Kidney (tissue), 14 donors: Measurements from ENCODE around the gene C16orf86. TPM values are rescaled to one million over a fixed set of nuclear protein-coding genes. Genes with fewer than 3 reads are reported as not detected.

Experiments
- DNase-seq, 5 donors: peaks; one replicate each; pipeline ENCODE4 v3.0.0-alpha.2; 2013 to 2020
- FAIRE-seq: peaks from 2 replicates; lab custom pipeline; 2012; peaks lifted over from hg19 to GRCh38; lab: Jason Lieb, UNC
- H3K27ac ChIP-seq, 2 donors: one replicate each; pipeline ENCODE4 v1.7.0; 2013; ENCODE audit warnings: low read depth in 2 of 2, low read length in 2 of 2, inconsistent platforms in 1 of 2
- H3K27me3 ChIP-seq: one replicate; pipeline ENCODE4 v1.7.1; 2013; ENCODE audit warnings: low read length, inconsistent platforms; ENCODE audit not compliant: control insufficient read depth, insufficient read depth
- H3K36me3 ChIP-seq, 3 donors: one replicate each; pipeline versions ENCODE4 v1.7.0 to v1.7.1; 2013; ENCODE audit warnings: low read length in 3 of 3, control low read depth in 1 of 3, inconsistent platforms in 1 of 3; ENCODE audit not compliant: insufficient read depth in 3 of 3, control insufficient read depth in 2 of 3
- H3K4me1 ChIP-seq, 3 donors: one replicate each; pipeline versions ENCODE4 v1.7.0 to v1.7.1; 2013; ENCODE audit warnings: low read length in 3 of 3, inconsistent platforms in 1 of 3, low read depth in 1 of 3; ENCODE audit not compliant: control insufficient read depth in 2 of 3, insufficient read depth in 2 of 3
- H3K4me3 ChIP-seq, 3 donors: one replicate each; pipeline versions ENCODE4 v1.7.0 to v1.8.1; 2013; ENCODE audit warnings: low read length in 3 of 3, control low read depth in 1 of 3, inconsistent platforms in 1 of 3
- H3K9ac ChIP-seq, 3 donors: one replicate each; pipeline versions ENCODE4 v1.7.0 to v1.7.1; 2013; ENCODE audit warnings: low read length in 3 of 3, control low read depth in 1 of 3, inconsistent platforms in 1 of 3
- H3K9me3 ChIP-seq, 3 donors: one replicate each; pipeline versions ENCODE4 v1.7.0 to v1.7.1; 2013; ENCODE audit warnings: low read length in 3 of 3, control low read depth in 1 of 3, inconsistent platforms in 1 of 3; ENCODE audit not compliant: control insufficient read depth in 2 of 3, insufficient read depth in 1 of 3
- CTCF ChIP-seq: IDR thresholded peaks from 3 replicates; pipeline ENCODE4 v1.5.1; 2012; ENCODE audit warnings: mild to moderate bottlenecking, moderate library complexity, borderline replicate concordance; ENCODE audit not compliant: insufficient read depth; ENCODE audit errors: extremely low read depth
- intact Hi-C: fragments of 100-400 bp; cut with DNase I; formaldehyde crosslinking; loops from one replicate; pipeline ENCODE4 v1.11.1; 2022
- polyA plus RNA-seq: library from polyadenylated mRNA; stranded (reverse); fragments of 350-450 nt; fragmentation: Illumina TruSeq; extraction: RNeasy Lipid Tissue Mini Kit (QIAGEN cat#74804); gene quantifications from one replicate; pipeline ENCODE4 v1.2.3, GENCODE V29; 2014; ENCODE audit warnings: low read depth, low replicate concordance; ENCODE audit not compliant: insufficient read depth
- total RNA-seq: library from RNA; stranded (reverse); fragmentation: NEBNext Ultra II Directional; extraction: Animal tissue kit (Norgen Biotek cat#: 25700); gene quantifications from one replicate; pipeline ENCODE4 v1.2.1, GENCODE V29; 2021
- donor health status: control.
- donor health status: control.
- donor health status: control.
- donor health status: control.
- donor health status: control.
- donor health status: DM: yes; HTN: yes; CAD: no.
- donor health status: Normal renal cell carcinoma (clear cell type).

The C16orf86 gene
- total and polyA plus RNA-seq, 2 donors from 2014 or later, result 6.6 to 11.2 TPM

GRCh38 chr16:67647681-67648080 is 18.9 kb upstream of the C16orf86 start:
- Histone ChIP-seq H3K36me3 (no peaks in the 10 kb centered on the region), H3K9me3 (no peaks in the 10 kb centered on the region), H3K4me3 (no peak overlapping the region), H3K4me1 (peaks cover 0 to 4% (median 3%) of the 10 kb centered on the region in 3 donors), H3K27ac (no peak overlapping the region), H3K9ac (no peak overlapping the region), H3K27me3 (peaks cover 22% of the 10 kb centered on the region)
- intact Hi-C loops, result no loop called here
- TF ChIP-seq CTCF, result no peak
- FAIRE-seq, result no peak
- DNase-seq, result no peak

- Histone ChIP-seq H3K4me1 (peaks cover 0 to 4% (median 4%) of the 10 kb centered on the region in 3 donors), H3K9me3 (no peaks in the 10 kb centered on the region), H3K36me3 (no peaks in the 10 kb centered on the region), H3K9ac (no peak overlapping the region), H3K27me3 (peaks cover 22% of the 10 kb centered on the region), H3K27ac (no peak overlapping the region), H3K4me3 (no peak overlapping the region)
- DNase-seq, result peak in 1 of 5 donors; percentile 55
- no peak for TF ChIP-seq CTCF
- intact Hi-C loops, result no loop called here
- no peak for FAIRE-seq
Measured at GRCh38 chr16:67648088-67648763, 18.4 kb upstream of the C16orf86 start.

GRCh38 chr16:67648764-67649407 is 17.7 kb upstream of the C16orf86 start:
- no peaks in the 10 kb centered on the region for H3K36me3 ChIP-seq
- peaks cover 0 to 7% (median 4%) of the 10 kb centered on the region in 3 donors for H3K4me1 ChIP-seq
- H3K9ac ChIP-seq, result no peak overlapping the region
- no peaks in the 10 kb centered on the region for H3K9me3 ChIP-seq
- intact Hi-C loops, result no loop called here
- no peak overlapping the region for H3K4me3 ChIP-seq
- DNase-seq, result peak in 1 of 5 donors; percentile 67
- FAIRE-seq, result no peak
- H3K27ac ChIP-seq, result no peak overlapping the region
- peaks cover 22% of the 10 kb centered on the region for H3K27me3 ChIP-seq
- TF ChIP-seq CTCF, result no peak
